HEK293 (cell line): ENCODE data around the gene TRAK1.

Source experiments
- CTCF ChIA-PET: fragments of 350-600 bp; formaldehyde crosslinking; extraction: SDS; loops from one replicate; lab custom pipeline; 2021; ENCODE audit warnings: antibody characterized with exemption; lab: Yijun Ruan, JAX
- POLR2A ChIA-PET: fragments of 300-600 bp; formaldehyde crosslinking; extraction: SDS; loops from one replicate; lab custom pipeline; 2020; ENCODE audit warnings: antibody characterized with exemption, inconsistent platforms; lab: Yijun Ruan, JAX
- H3K27ac ChIP-seq: fragments of 200-500 bp; sonication (Bioruptor generic); 2 replicates; pipeline ENCODE4 v1.5.1; 2014; ENCODE audit warnings: low read depth, low read length, control low read depth, inconsistent platforms; ENCODE audit errors: extremely low read depth
- H3K36me3 ChIP-seq, 2 experiments: fragments of 200-500 bp in 1 of 2; sonication (Bioruptor generic) in 1 of 2; 1 replicate in 1 of 2; 2 replicates in 1 of 2; pipeline ENCODE4 v1.5.1; 2014 to 2017; ENCODE audit warnings: inconsistent platforms in 2 of 2, low read length in 2 of 2; ENCODE audit not compliant: control insufficient read depth in 2 of 2, insufficient read depth in 1 of 2
- H3K4me1 ChIP-seq: fragments of 200-500 bp; sonication (Bioruptor generic); 2 replicates; pipeline ENCODE4 v1.5.1; 2014; ENCODE audit warnings: mild to moderate bottlenecking, low read length, inconsistent platforms; ENCODE audit not compliant: control insufficient read depth, insufficient read depth
- H3K4me3 ChIP-seq: 2 replicates; pipeline ENCODE4 v1.5.1; 2011; ENCODE audit warnings: low read depth, mild to moderate bottlenecking, control low read depth, low read length, moderate library complexity
- H3K9me3 ChIP-seq: fragments of 200-500 bp; sonication (Bioruptor generic); 2 replicates; pipeline ENCODE4 v1.5.1; 2014; ENCODE audit warnings: low read depth, low read length, inconsistent platforms; ENCODE audit not compliant: control insufficient read depth, insufficient read depth
- GLI4 ChIP-seq: fragments of 450-650 bp; formaldehyde crosslinking; IDR thresholded peaks from 2 replicates; pipeline ENCODE4 v1.5.1; 2016; ENCODE audit warnings: missing biosample characterization, missing genetic modification characterization
- GLIS1 ChIP-seq: fragments of 450-650 bp; formaldehyde crosslinking; IDR thresholded peaks from 2 replicates; pipeline ENCODE4 v1.5.1; 2016; ENCODE audit warnings: missing biosample characterization, missing genetic modification characterization
- MZF1 ChIP-seq: fragments of 450-650 bp; formaldehyde crosslinking; IDR thresholded peaks from 2 replicates; pipeline ENCODE4 v1.5.1; 2017; ENCODE audit warnings: missing biosample characterization, missing genetic modification characterization, borderline replicate concordance
- SP7 ChIP-seq: fragments of 450-650 bp; formaldehyde crosslinking; IDR thresholded peaks from 2 replicates; pipeline ENCODE4 v1.5.1; 2016; ENCODE audit warnings: missing biosample characterization, missing genetic modification characterization
- ZBTB44 ChIP-seq: fragments of 450-650 bp; IDR thresholded peaks from 2 replicates; pipeline ENCODE4 v1.5.1; 2018; ENCODE audit warnings: missing biosample characterization, mild to moderate bottlenecking, missing genetic modification characterization
- ZFP37 ChIP-seq: fragments of 450-650 bp; formaldehyde crosslinking; IDR thresholded peaks from 2 replicates; pipeline ENCODE4 v1.5.1; 2016; ENCODE audit warnings: missing biosample characterization, missing genetic modification characterization
- ZFP41 ChIP-seq: fragments of 450-650 bp; formaldehyde crosslinking; IDR thresholded peaks from 2 replicates; pipeline ENCODE4 v1.5.1; 2016; ENCODE audit warnings: missing biosample characterization, missing genetic modification characterization, borderline replicate concordance
- ZNF10 ChIP-seq: fragments of 450-650 bp; formaldehyde crosslinking; IDR thresholded peaks from 2 replicates; pipeline ENCODE4 v1.5.1; 2017; ENCODE audit warnings: missing biosample characterization, missing genetic modification characterization
- ZNF148 ChIP-seq: fragments of 450-650 bp; formaldehyde crosslinking; IDR thresholded peaks from 2 replicates; pipeline ENCODE4 v1.5.0; 2017; ENCODE audit warnings: missing biosample characterization, missing genetic modification characterization, borderline replicate concordance
- ZNF2 ChIP-seq: fragments of 450-650 bp; formaldehyde crosslinking; IDR thresholded peaks from 2 replicates; pipeline ENCODE4 v1.5.1; 2016; ENCODE audit warnings: missing biosample characterization, missing genetic modification characterization
- ZNF23 ChIP-seq: fragments of 450-650 bp; formaldehyde crosslinking; IDR thresholded peaks from 2 replicates; pipeline ENCODE4 v1.5.1; 2016; ENCODE audit warnings: missing biosample characterization, missing genetic modification characterization, borderline replicate concordance
- ZNF280C ChIP-seq: fragments of 450-650 bp; formaldehyde crosslinking; IDR thresholded peaks from 2 replicates; pipeline ENCODE4 v1.5.1; 2016; ENCODE audit warnings: missing biosample characterization, missing genetic modification characterization
- ZNF449 ChIP-seq: fragments of 450-650 bp; formaldehyde crosslinking; IDR thresholded peaks from 2 replicates; pipeline ENCODE4 v1.5.1; 2017; ENCODE audit warnings: missing biosample characterization, mild to moderate bottlenecking, missing genetic modification characterization, moderate library complexity
- ZNF501 ChIP-seq: fragments of 450-650 bp; formaldehyde crosslinking; IDR thresholded peaks from 2 replicates; pipeline ENCODE4 v1.5.1; 2016; ENCODE audit warnings: missing biosample characterization, missing genetic modification characterization
- ZNF510 ChIP-seq: fragments of 450-650 bp; formaldehyde crosslinking; IDR thresholded peaks from 2 replicates; pipeline ENCODE4 v1.5.1; 2018; ENCODE audit warnings: mild to moderate bottlenecking, missing genetic modification characterization, missing biosample characterization; ENCODE audit not compliant: insufficient replicate concordance
- ZNF518A ChIP-seq: fragments of 450-650 bp; formaldehyde crosslinking; conservative IDR thresholded peaks from 2 replicates; pipeline ENCODE4 v1.5.1; 2016; ENCODE audit warnings: low read depth, missing biosample characterization, missing genetic modification characterization
- ZNF529 ChIP-seq: fragments of 450-650 bp; formaldehyde crosslinking; IDR thresholded peaks from 2 replicates; pipeline ENCODE4 v1.5.1; 2017; ENCODE audit warnings: missing genetic modification characterization, missing biosample characterization; ENCODE audit not compliant: insufficient replicate concordance
- ZNF548 ChIP-seq: fragments of 450-650 bp; formaldehyde crosslinking; IDR thresholded peaks from 2 replicates; pipeline ENCODE4 v1.5.1; 2016; ENCODE audit warnings: missing biosample characterization, missing genetic modification characterization
- ZNF560 ChIP-seq: fragments of 450-650 bp; formaldehyde crosslinking; IDR thresholded peaks from 2 replicates; pipeline ENCODE4 v1.5.1; 2017; ENCODE audit warnings: missing biosample characterization, missing genetic modification characterization, borderline replicate concordance
- ZNF645 ChIP-seq: fragments of 450-650 bp; formaldehyde crosslinking; IDR thresholded peaks from 2 replicates; pipeline ENCODE4; 2016; ENCODE audit warnings: missing biosample characterization, missing genetic modification characterization
- ZNF701 ChIP-seq: fragments of 450-650 bp; formaldehyde crosslinking; IDR thresholded peaks from 2 replicates; pipeline ENCODE4 v1.5.1; 2016; ENCODE audit warnings: missing biosample characterization, missing genetic modification characterization

Gene TRAK1

GRCh38 chr3:42270561-42270960 lies 179.4 kb downstream of the TRAK1 start:
- H3K36me3 ChIP-seq: no peaks in the 10 kb centered on the region
- TF ChIP-seq MZF1 (tag by site-specific recombination): no peak
- TF ChIP-seq ZNF510 (tag by site-specific recombination): no peak
- no peak for TF ChIP-seq ZNF529 (tag by site-specific recombination)
- TF ChIP-seq ZNF701: no peak
- no peak for TF ChIP-seq GLI4 (tag by site-specific recombination)
- no peak for TF ChIP-seq SP7 (tag by site-specific recombination)
- no peak for TF ChIP-seq ZNF280C (tag by site-specific recombination)
- TF ChIP-seq ZBTB44 (tag by site-specific recombination): no peak
- no peak for TF ChIP-seq ZNF501 (tag by site-specific recombination)
- TF ChIP-seq ZNF148 (tag by site-specific recombination): no peak
- TF ChIP-seq ZNF548 (tag by site-specific recombination): no peak
- TF ChIP-seq GLIS1 (tag by site-specific recombination): no peak
- no peak for TF ChIP-seq ZNF10 (tag by site-specific recombination)
- TF ChIP-seq ZNF2 (tag by site-specific recombination): no peak
- TF ChIP-seq ZFP37 (tag by site-specific recombination): no peak
- TF ChIP-seq ZNF23 (tag by site-specific recombination): no peak
- H3K4me1 ChIP-seq: no peaks in the 10 kb centered on the region
- no peak overlapping the region for H3K27ac ChIP-seq
- POLR2A ChIA-PET: no interaction called here
- CTCF ChIA-PET: no interaction called here
- no peak overlapping the region for H3K4me3 ChIP-seq
- no peaks in the 10 kb centered on the region for H3K9me3 ChIP-seq

GRCh38 chr3:42271786-42272185 lies 180.6 kb downstream of the TRAK1 start:
- ChIA-PET POLR2A (no interaction called here), CTCF (interaction anchor here (1.0 kb wide), 1 partner anchor 25 kb away, joined by 3 read pairs; no protein-coding TSS in a partner anchor)
- no peaks in the 10 kb centered on the region for H3K9me3 ChIP-seq
- no peaks in the 10 kb centered on the region for H3K4me1 ChIP-seq
- no peak overlapping the region for H3K27ac ChIP-seq
- no peak overlapping the region for H3K4me3 ChIP-seq
- H3K36me3 ChIP-seq: no peaks in the 10 kb centered on the region
- TF ChIP-seq ZNF560: no peak
- TF ChIP-seq ZFP41: no peak
- TF ChIP-seq ZNF449 (tag by site-specific recombination): no peak
- TF ChIP-seq ZNF645: no peak
- TF ChIP-seq ZNF518A: no peak
